ENCODE results near the gene POP7. TPM values are rescaled to one million over a fixed set of nuclear protein-coding genes. Genes with fewer than 3 reads are reported as not detected.
A peak's percentile ranks its signal among the peaks of the same experiment; 100 is the strongest.

The POP7 gene
- total RNA-seq, 1 experiment from 2014 or later: 96.9 TPM

DNA sequence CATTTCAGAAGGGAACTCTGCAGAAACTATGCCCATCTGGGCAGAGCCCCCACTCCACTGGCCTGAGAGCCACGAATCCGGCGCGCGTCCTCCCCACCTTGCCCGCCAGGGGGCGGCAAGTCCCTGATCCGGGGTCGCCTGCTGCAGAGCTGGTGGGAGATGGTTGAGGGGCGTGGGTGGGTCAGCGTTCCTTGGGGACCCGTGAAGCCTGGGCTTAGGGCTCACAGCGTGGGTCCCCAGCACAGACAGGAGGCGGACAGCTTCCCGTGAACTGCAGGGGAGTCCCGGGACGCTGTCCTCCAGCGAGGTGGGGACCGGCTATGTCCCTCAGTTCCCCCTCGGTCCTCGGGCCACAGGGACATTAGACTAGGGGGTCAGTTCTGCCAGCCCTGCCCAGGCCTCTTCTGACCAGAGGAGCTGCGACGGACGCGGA, 585 bp upstream of the POP7 start:
- no peak overlapping the region for H2AK5ac ChIP-seq (ENCODE audit: insufficient read length, low read length)
- no peak overlapping the region for H3K23ac ChIP-seq (ENCODE audit: insufficient read length, low read depth, low read length)
- Mint-ChIP-seq H3K9me3 (peaks cover 0 to 2% of the 10 kb centered on the region in 2 experiments; a peak in 1 of 5 replicates), H3K27ac (peak overlapping the region; percentile 84 to 98 (median 94); a peak in 6 of 7 replicates), H3K4me1 (peaks cover 6 to 10% of the 10 kb centered on the region in 2 experiments), H3K4me3 (peak overlapping the region; percentile 96 to 99), H3K36me3 (ENCODE audit: insufficient read depth in 1 of 3, low read depth in 3 of 3) (peaks cover 4 to 20% (median 17%) of the 10 kb centered on the region in 3 experiments; a peak in 6 of 7 replicates), H3K27me3 (ENCODE audit: low read depth) (no peaks in the 10 kb centered on the region; the same call in 1 of the 2 replicates)
- H3K27ac ChIP-seq (ENCODE audit: insufficient read length, low read depth, low read length): no peak overlapping the region
- H4K20me1 ChIP-seq (ENCODE audit: control insufficient read depth, insufficient read depth, insufficient read length): no peaks in the 10 kb centered on the region
- H4K8ac ChIP-seq (replicated peaks; ENCODE audit: insufficient read length, low read depth, low read length): no peak overlapping the region
- DNase-seq: peak; percentile 87
- H3T11ph ChIP-seq (ENCODE audit: low read length): no peak overlapping the region
- H3K4ac ChIP-seq (ENCODE audit: low read depth, low read length): no peak overlapping the region
- no peak overlapping the region for H2BK5ac ChIP-seq (ENCODE audit: insufficient read length, low read length)
- H2BK12ac ChIP-seq (ENCODE audit: insufficient read length, low read depth, low read length): no peak overlapping the region
- H3K27me3 ChIP-seq (ENCODE audit: insufficient read depth, low read length): no peaks in the 10 kb centered on the region
- no peak overlapping the region for H2AFZ ChIP-seq (ENCODE audit: low read length)
- peak overlapping the region; percentile 83 for H3K14ac ChIP-seq (ENCODE audit: insufficient read depth, low read length)
- peak overlapping the region; percentile 61 for H3K18ac ChIP-seq (ENCODE audit: insufficient read length, low read depth, low read length)
- H3K79me1 ChIP-seq (ENCODE audit: insufficient read depth, low read depth, low read length, poor library complexity, severe bottlenecking): peaks cover 5% of the 10 kb centered on the region
- WGBS (ENCODE audit: extremely low coverage, insufficient read length, low lambda C conversion rate): no CpG with 5 or more reads among the region's 25 CpGs
- no peaks in the 10 kb centered on the region for H3K9me3 ChIP-seq (ENCODE audit: control insufficient read depth, low read depth, low read length)
- H3K23me2 ChIP-seq (ENCODE audit: insufficient read length, low read depth, low read length, poor library complexity, severe bottlenecking): peaks cover 15% of the 10 kb centered on the region
- H2BK15ac ChIP-seq (ENCODE audit: low read depth, low read length): no peak overlapping the region
- no peak overlapping the region for H4K91ac ChIP-seq (ENCODE audit: insufficient read length, low read depth, low read length)
- no peak overlapping the region for H3K56ac ChIP-seq (ENCODE audit: insufficient read length, low read depth, low read length)
- no peaks in the 10 kb centered on the region; the same call in 1 of the 2 replicates for H3K4me1 ChIP-seq (ENCODE audit: insufficient read depth, low read length)
- no peak overlapping the region for H2BK120ac ChIP-seq (ENCODE audit: low read depth, low read length, poor library complexity, severe bottlenecking)
- no peak overlapping the region for H4K5ac ChIP-seq (ENCODE audit: insufficient read length, low read depth, low read length)
- peaks cover 10% of the 10 kb centered on the region; the same call in 1 of the 2 replicates for H3K79me2 ChIP-seq (ENCODE audit: insufficient read depth, low read length)
- H2BK20ac ChIP-seq (ENCODE audit: low read depth, low read length, poor library complexity, severe bottlenecking): no peak overlapping the region
- TF ChIP-seq, protein P1, sequence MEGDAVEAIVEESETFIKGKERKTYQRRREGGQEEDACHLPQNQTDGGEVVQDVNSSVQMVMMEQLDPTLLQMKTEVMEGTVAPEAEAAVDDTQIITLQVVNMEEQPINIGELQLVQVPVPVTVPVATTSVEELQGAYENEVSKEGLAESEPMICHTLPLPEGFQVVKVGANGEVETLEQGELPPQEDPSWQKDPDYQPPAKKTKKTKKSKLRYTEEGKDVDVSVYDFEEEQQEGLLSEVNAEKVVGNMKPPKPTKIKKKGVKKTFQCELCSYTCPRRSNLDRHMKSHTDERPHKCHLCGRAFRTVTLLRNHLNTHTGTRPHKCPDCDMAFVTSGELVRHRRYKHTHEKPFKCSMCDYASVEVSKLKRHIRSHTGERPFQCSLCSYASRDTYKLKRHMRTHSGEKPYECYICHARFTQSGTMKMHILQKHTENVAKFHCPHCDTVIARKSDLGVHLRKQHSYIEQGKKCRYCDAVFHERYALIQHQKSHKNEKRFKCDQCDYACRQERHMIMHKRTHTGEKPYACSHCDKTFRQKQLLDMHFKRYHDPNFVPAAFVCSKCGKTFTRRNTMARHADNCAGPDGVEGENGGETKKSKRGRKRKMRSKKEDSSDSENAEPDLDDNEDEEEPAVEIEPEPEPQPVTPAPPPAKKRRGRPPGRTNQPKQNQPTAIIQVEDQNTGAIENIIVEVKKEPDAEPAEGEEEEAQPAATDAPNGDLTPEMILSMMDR (conservative IDR thresholded peaks at IDR 0.05): peak; percentile 96
- peak overlapping the region; percentile 81 for H3K4me2 ChIP-seq (ENCODE audit: insufficient read depth, insufficient read length, low read length)
- H3K9ac ChIP-seq (ENCODE audit: extremely low read depth, insufficient read length, low read length): peak overlapping the region; percentile 87
